SK-N-SH (cell line): Measurements from ENCODE around the gene COL12A1.

ENCODE experiments used
- EP300 ChIP-seq, 2 experiments: IDR thresholded peaks; 2 replicates each; pipeline versions ENCODE4 v1.4.0 to v1.6.1; 2012; ENCODE audit warnings: borderline replicate concordance in 1 of 2, low read depth in 1 of 2, low read length in 1 of 2
- TCF12 ChIP-seq: IDR thresholded peaks from 2 replicates; pipeline ENCODE4 v1.4.0; 2012

DNA sequence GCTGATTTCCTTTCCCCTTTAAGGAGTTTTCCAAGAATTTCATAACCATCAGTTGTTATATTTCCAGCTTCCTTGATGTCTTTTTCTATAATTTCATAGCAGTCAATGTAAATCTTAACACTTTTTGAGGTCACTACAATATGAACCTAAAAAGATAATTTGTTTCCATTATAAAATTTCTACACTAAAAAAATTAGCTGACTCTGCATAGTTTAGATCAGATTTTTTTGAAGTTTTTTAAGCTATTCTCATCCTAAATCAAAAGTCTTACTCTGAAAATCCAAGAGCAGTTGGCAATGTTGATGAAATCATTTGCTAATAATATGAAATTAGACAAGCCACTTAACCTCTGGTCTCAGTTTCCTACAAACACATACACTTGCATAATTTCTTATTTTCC is 96.8 kb downstream of the COL12A1 start:
- TF ChIP-seq EP300 (IDR thresholded peaks at IDR 0.05; ENCODE audit: borderline replicate concordance in 1 of 2, low read depth in 1 of 2, low read length in 1 of 2) (no peak), TCF12 (no peak)
